GM18507 (cell line): ENCODE data around the gene MARCHF3.
"Not testable (repeated sequence)": the region's sequence is repeated elsewhere in the genome, so short reads cannot be mapped to it uniquely, and the experiment has no call there.

Experiments
- DNase-seq: peaks from one replicate; pipeline ENCODE4 v3.0.0; 2011; ENCODE audit warnings: low read depth; ENCODE audit not compliant: insufficient read length; ENCODE audit errors: extremely low spot score
- FAIRE-seq: peaks from 2 replicates; lab custom pipeline; 2011; peaks lifted over from hg19 to GRCh38; lab: Jason Lieb, UNC

MARCHF3 gene

DNA sequence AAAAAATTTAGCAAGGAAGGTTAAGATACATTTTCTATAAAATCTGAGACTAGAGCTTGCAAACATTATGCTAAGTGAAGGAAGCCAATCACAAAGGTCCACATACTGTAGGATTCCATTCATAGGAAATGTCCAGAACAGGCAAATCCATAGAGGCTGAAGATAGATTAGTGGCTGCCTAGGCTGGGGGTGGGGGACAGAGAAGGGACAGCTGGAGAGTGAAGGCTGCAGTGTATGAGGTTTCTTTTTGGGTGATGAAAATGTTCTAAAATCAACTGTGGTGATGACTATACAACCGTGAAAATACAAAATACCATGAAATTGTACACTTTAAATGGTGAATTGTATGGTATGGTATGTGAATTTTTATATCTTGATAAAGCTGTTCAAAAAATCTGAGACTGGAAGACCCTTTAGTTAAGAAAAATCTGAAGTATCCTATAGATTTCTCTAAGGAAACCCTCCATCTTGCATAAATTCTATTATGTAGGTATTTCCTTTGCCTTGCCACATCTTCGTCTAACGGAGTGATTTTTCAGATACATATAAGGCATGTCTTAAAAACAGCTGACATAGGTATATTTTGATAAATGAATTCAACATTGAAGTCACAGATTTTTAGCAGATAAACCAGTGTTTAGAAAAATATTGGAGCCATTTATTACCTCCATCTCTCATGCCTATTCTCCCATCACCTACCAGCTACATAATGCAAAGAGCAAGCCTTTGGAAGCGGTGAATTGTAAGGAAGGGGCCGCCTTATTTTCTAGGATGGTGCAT, 132.3 kb downstream of the MARCHF3 start:
- DNase-seq = no peak
- no peak for FAIRE-seq

DNA sequence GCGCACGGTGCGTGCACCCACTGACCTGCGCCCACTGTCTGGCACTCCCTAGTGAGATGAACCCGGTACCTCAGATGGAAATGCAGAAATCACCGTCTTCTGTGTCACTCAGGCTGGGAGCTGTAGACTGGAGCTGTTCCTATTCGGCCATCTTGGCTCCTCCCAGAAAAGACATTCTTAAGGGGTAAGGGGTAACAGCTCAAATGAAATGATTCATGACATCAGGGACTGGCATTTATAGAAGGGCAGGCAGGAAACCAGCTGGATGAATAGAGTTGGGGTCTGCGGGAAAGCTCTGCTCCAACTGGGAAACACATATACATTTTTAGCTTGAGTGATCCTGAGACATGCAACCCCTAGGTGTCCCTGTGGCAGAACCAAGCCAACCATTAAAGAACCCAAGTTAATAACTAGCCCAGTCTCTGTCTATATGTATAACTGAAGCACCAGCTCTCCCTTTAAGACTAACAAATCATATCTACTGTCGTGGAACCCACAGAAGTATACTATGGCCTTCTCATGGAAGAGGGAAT, 134.1 kb downstream of the MARCHF3 start:
- no peak for FAIRE-seq
- DNase-seq = no peak

DNA sequence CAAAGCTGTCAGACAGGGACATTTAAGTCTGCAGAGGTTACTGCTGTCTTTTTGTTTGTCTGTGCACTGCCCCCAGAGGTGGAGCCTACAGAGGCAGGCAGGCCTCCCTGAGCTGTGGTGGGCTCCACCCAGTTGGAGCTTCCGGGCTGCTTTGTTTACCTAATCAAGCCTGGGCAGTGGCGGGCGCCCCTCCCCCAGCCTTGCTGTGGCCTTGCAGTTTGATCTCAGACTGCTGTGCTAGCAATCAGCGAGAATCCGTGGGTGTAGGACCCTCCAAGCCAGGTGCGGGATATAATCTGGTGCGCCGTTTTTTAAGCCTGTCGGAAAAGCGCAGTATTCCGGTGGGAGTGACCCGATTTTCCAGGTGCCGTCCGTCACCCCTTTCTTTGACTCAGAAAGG, 134.6 kb downstream of the MARCHF3 start:
- DNase-seq, FAIRE-seq: not testable (repeated sequence)

DNA sequence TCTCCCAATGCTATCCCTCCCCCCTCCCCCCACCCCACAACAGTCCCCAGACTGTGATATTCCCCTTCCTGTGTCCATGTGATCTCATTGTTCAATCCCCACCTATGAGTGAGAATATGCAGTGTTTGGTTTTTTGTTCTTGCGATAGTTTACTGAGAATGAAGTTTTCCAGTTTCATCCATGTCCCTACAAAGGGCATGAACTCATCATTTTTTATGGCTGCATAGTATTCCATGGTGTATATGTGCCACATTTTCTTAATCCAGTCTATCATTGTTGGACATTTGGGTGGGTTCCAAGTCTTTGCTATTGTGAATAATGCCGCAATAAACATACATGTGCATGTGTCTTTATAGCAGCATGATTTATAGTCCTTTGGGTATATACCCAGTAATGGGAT, 139.9 kb downstream of the MARCHF3 start:
- DNase-seq, FAIRE-seq: not testable (repeated sequence)

DNA sequence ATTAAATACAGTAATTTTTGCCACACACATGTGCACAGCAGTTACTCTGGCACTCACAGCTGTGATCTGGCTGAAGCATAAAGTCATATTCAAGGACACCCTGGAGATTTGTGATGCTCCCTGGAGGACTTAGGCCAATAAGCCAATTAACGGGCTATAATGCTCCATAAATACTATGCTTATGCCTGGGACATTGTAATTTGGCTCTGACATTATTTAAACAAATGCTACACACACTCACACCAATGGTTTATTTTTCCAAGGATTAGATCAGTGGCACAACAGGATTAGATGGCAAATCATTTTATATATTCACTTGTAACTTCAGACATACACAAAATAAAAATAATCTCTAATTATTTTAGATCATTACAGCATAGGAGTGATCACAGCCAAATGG, 142.2 kb downstream of the MARCHF3 start:
- FAIRE-seq = no peak
- DNase-seq = no peak

DNA sequence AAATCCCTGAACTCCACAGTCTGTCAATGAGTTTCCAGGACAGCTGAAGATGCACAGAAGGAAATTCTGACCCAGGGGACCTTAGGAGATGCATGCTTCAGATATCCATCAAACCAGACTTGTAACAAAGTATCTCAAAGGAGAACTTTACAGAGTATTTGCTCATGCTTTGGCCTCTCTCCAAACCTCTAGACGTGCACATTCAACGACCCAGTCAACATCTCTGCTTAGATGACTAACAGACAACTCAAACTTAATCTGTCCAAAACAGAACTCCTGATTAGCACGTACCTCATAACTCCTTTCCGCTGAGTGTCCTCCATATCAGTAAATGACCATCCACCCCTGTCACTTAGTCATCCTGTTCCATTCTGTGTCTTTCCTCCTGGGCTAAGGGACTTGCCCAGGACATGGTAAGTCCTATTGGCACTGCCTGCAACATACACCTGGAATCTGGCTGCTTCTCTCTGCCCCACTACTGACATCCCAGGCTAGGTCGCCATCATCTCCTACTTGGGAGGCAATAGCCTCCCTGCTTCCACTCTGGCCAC, 146.0 kb downstream of the MARCHF3 start:
- DNase-seq (no peak), FAIRE-seq (no peak)

DNA sequence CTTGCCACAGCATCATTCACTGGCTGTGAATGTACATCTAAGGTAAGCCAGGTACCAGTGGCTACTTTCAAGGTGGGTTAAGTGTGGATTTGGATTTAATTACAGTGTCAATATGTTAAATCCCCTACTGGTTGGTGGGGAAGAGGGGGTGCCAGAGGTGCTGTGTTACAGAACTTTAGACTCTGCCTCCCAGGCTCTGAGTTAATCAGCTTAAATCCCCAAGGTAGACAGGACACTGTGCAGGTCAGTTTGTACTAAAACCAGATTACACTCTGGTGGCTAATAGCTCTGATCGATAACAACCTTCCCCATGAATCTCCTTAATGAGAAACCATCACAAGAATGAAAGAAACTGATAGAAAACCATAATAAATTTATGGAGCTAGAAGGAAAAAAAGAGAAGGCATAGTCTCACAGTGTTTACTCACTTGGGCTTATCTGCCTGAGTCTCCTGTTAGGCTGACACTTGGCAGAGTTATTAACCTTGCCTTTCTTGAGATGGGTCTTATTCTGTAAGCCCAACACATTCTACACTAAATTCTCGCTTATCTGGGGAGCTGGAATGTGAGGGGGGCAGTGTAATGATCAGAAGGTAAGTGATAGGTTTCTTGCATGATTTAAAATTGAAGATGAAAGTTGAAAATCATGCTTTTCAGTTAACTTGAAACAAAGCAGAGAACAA, 146.7 kb downstream of the MARCHF3 start:
- DNase-seq = no peak
- no peak for FAIRE-seq

DNA sequence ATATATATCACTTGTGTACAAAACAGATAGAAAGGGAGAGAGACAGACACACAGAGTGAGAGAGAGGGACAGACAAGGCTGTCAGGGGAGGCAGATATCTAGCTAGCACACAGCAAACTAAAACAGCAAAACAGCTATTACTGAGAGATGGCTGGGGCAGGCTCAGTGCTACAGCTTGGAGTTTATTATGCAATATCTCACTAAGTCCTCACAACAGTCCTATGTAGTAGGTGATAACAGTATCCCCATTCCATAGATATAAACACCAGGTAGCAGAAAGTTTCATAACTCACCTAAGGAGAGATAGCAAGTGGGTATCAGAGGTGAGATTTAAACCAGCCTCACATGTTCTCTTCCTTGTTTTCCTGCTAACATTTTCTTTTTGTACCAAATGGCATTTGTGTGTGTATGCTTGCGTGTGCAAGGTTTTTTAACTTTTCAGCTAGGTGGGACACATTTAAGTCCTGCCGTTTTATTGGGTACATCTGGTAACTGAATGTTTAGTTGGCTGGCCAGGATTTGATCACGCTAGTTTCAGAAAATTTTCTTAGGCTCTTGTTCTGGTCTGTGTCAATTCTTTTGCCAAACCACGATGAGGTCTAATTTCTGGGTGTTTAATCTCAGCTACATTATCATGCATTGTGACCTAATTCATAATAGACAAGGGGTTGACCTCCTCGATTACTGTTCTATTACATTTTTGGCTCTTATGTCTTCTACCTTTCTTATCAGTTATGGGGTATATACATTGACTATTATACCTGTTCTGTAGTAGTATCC, 148.3 kb downstream of the MARCHF3 start:
- no peak for FAIRE-seq

DNA sequence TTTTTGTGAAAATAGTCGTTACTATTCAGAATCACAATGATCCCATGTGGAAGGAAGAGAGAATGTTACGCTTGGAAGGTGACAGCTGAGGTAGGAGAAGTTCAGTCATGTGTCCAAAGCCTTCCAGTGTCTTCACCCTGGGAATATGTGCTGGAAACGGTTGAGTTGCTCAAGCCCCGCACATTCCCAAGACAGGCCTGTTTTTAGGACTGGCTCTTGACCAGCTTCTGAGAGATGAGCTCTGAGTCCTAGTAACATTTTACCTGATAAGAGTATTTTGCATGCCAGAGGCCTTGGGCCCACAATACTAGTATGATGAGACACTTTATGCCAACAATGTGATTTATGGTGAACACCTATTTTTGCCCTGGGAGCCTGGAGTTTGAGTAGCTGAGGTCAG, 151.7 kb downstream of the MARCHF3 start:
- no peak for FAIRE-seq

More for the DNA sequence above, 148.3 kb downstream of the MARCHF3 start:
- DNase-seq = no peak

DNA sequence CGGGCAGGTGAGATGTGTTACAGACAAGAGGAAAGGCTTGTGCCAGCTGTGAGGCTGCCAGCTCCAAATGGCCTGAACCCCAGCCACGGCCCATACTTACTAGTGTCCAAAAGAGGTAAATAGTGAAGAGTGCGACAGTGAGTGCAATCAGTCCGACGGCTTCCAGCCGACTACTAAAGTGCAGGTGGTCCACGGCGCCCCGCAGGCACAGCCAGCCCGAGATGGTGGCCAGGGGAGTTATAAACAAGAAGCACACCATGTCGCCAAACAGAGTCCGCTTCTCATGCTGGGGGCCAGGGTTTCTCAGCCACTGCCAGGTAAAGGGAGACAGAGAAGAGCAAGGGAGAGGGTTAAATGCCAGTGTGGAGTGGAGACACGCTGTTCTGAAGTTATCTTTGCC, 152.3 kb downstream of the MARCHF3 start:
- FAIRE-seq = no peak

More for the DNA sequence above, 151.7 kb downstream of the MARCHF3 start:
- DNase-seq = no peak

DNA sequence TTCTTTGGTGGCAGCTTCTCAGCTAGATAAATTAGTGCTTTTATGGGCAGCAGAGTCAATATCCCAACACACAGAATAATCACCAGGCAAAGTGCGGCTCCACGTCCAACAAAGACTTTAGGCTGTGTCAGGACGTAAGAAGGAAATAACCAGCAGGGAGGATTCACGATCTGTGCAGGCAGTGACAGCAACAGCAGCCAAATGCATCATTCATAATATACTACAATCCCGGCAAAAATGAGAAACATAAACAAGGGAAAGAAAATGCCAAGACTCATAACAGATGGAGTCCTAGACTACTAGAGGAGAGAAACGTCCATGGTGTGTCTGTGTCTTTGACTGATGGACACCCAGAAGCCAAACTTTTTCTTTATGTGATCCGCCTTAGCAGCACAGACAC, 152.8 kb downstream of the MARCHF3 start:
- FAIRE-seq (no peak), DNase-seq (no peak)

More for the DNA sequence above, 152.3 kb downstream of the MARCHF3 start:
- DNase-seq = no peak

DNA sequence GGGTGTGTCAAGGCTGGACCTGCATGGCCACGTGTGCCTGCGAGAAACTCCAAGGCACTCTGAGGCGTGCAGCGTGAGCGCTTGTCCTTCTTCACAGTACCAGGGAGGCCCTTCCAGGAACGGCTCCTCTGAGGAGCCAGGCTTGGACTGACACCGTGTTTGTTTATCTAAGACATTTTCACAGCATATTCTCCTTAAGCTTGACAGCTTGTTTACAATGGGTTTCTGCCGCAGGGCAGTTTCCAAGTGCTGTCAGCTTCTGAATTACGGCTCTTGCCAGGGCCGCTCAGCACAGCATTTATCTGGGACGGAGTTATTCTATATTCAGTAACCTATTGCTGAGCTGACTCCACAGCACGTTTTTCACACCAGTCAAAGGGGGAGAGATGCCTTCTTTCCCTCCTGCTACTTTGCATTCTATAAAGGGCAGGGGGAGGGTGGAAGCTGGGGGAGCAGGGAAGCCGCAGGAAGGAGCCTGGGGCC, 155.0 kb downstream of the MARCHF3 start:
- FAIRE-seq (no peak), DNase-seq (no peak)

DNA sequence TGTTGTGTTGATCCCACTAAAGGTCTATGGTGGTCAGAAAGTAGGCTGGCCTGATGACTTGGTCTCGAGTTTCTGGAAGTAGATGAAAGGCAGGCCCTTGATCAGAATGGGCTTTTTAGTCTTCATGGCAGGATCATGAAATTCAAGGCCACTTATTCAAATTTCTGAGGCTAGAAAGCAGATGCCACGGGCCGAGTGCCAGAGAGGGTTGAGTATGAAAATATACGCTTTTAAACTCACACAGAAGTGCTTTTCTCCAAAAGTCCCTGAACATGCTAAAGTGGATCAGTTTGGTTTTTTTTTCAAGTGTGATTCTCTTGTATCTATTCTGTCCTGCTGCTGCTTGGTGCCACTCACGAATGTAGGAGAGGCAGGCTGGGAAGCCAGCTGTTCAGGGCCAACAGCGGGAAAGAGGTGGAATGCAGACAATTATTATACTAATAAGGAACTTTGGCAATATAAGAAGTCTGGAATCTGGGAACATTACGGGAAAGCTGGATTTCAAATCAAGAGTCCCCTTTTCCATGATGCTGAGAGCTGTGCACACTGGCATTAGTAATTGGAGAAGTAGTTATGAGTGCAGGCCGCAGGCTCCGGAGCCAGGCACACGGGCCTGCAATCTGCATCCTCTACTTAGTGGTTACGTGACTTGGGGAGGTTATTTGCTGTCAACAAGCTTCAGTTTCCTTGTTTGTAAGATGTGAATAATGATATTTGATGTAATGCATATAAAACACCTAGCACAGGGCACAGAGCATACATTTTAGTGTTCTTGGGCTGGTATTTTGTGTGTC, 157.6 kb downstream of the MARCHF3 start:
- DNase-seq (no peak), FAIRE-seq (no peak)

DNA sequence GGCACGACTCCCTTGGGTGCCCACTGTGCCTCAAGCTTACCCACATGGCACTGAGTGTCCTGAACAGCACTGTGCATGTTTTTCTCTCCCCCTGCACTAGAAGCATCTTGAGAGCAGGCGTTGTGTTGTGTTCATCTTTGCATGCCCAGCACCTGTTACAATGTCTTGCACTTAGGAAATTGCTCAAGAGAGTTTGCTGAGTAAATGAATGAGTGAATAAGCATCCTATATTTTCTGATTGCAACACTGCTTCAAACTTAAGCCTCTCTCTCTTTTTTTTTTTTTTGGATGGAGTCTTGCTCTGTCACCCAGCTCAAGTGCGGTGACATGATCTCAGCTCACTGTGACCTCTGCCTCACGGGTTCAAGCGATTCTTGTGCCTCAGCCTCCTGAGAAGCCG, 158.9 kb downstream of the MARCHF3 start:
- DNase-seq (no peak), FAIRE-seq (no peak)

DNA sequence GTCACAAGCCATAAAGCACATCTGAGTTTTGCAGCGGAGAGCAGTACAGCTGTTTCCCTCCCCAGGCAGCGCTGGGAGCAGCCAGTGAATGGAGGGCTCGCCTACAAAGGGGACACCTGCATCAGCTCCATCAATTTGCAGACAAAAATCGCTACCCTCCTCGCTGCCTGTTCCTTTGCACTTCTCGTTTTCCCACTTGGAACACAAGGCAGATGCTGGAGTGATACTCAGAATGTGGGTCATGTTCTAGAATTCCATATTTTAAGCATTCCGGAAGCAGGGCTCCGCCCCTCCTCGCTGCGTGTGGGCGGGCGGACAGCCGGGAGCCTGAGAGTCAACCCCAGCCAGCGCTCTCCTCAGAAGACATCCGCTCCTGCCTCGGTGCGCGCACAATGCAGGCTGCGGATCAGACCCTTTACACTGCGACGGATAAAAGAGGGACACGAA, 161.3 kb downstream of the MARCHF3 start:
- FAIRE-seq = no peak
- peak; percentile 15 for DNase-seq

DNA sequence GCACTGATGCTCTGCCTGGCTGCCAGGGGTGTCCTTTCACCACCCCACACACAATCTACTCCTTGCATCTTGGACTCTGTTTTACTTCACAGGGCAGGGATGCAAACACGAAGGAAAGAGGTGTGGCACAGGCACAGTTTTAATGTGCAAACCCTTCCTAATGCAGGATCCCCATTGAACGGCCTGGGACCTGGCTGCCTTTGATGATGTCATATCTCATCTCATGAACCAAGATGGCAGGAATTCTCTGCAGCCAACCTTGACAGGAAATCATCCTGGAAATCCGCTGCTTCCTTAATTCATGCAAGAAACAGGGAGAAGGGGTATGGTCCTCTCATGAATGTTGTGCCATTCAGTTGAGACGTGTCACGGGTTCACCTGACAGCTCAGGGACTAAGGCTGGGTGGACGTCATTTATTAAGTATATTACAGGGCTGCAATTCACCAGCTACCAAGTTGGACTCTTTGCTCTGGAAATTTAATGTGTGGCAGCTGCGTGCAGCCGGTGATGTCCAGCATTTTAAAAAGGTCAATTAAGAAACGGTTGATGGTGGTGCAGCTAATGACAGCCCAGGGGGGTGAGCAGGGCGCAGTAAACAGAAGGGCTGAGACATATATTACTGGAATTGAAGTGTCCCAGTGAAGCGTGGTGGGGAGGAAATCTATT, 161.9 kb downstream of the MARCHF3 start:
- no peak for FAIRE-seq
- no peak for DNase-seq

DNA sequence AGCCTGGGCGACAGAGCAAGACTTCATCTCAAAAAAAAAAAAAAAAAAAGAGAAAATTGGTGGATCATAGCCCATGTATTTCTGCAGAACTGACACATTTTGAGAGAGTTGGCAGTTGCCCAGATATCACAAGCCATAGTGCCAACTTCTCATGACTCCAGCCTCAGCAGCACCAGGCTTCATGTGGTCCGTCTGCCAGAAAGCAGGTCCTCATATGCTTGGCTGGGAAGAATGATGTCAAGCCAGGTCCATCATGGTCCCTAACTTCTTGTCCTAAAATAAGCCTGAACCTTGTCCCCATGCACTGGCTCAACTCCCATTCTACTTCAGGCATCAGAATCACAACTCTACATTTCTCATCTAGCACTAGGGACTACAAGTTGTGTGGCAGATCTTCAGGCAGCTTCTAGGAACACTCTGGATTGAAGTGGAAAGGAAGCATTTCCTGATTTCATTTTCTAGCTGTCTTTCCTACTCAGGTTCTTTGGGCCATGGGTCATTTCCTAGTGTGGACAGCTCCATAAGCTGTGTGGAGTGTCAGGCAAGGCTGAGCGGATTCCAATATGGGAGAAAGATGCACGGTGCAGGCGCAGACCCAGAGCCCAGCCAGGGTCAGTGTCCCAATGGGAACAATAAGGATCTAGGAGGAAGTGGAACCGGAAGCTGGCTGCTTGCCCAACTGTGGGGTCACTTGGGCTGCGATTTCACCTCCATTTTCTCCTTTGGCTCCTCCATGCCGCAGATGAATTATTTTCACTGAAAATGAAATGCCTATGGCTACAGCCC, 163.3 kb downstream of the MARCHF3 start:
- no peak for DNase-seq

DNA sequence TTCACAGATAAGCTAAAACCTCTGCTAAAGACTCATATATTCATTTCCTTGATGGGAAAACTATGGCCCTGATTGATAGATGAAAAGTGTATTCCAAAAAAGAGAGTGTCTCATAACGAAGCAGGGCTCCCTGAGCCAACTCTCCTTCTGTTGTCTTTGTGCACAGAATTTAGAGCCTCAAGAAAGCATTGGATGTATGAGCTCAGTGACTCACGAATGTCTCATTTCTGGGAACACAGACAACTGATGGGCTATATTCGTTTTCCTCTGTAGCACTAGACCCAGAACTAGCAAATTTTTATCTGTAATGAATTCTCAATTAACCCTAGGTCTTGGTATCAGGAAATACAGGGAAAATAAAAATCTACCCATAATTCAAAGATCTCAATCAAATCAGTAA, 165.1 kb downstream of the MARCHF3 start:
- no peak for DNase-seq

More for the DNA sequence above, 163.3 kb downstream of the MARCHF3 start:
- FAIRE-seq = no peak

More for the DNA sequence above, 165.1 kb downstream of the MARCHF3 start:
- FAIRE-seq = no peak
